Motor neuron (in vitro differentiated cells): ENCODE measurements around the gene SCRG1. TPM values are rescaled to one million over a fixed set of nuclear protein-coding genes. Genes with fewer than 3 reads are reported as not detected.

Source experiments
- ATAC-seq, 8 experiments: fragments of 200-7000 bp; cut with Tn5 transposase; replicated peaks in 6 of 8; 2 replicates each; pipeline ENCODE4 v1.8.0; 2021; ENCODE audit warnings: mild to moderate bottlenecking in 8 of 8, moderate library complexity in 8 of 8
- H3K27ac ChIP-seq, 2 donors: fragments of 250-450 bp; sonication (Bioruptor Pico); 2 replicates each; pipeline ENCODE4 v1.9.0; 2021; ENCODE audit warnings: antibody characterized with exemption in 2 of 2, mild to moderate bottlenecking in 2 of 2, moderate library complexity in 1 of 2
- H3K4me1 ChIP-seq, 2 donors: fragments of 250-450 bp; sonication (Bioruptor Pico); replicated peaks in 1 of 2; 2 replicates each; pipeline ENCODE4 v1.6.1; 2021; ENCODE audit warnings: antibody characterized with exemption in 2 of 2, mild to moderate bottlenecking in 2 of 2, moderate library complexity in 1 of 2
- H3K4me3 ChIP-seq, 5 donors: fragments of 250-450 bp; sonication (Bioruptor Pico); 2 replicates each; pipeline ENCODE4 v1.9.0; 2021; ENCODE audit warnings: antibody characterized with exemption in 5 of 5, mild to moderate bottlenecking in 5 of 5, moderate library complexity in 4 of 5
- WGBS, 10 experiments: fragments of 450-650 bp; shearing (Covaris generic); methylation state at CpG; one replicate each; pipeline ENCODE4 v1.0.0; 2022; 5-methylcytosine and 5-hydroxymethylcytosine counted together
- in situ Hi-C, 9 experiments: fragments of 400-800 bp; cut with MboI; loops; one replicate each; pipeline ENCODE4 v1.15.0; 2021; ENCODE audit warnings: low sequenced_read_pairs in 9 of 9, low pct_unique_long_range_greater_than_20kb in 2 of 9; ENCODE audit not compliant: unreplicated experiment in 9 of 9
- total RNA-seq, 8 experiments: library from RNA; unstranded; fragments of 300-600 nt; gene quantifications; 2 replicates each; pipeline versions ENCODE4 v1.2.3 to v1.2.4, GENCODE V29; 2022

The SCRG1 gene
- total RNA-seq, 8 experiments from 2014 or later, result 0.36 to 28.1 (median 3.0) TPM

DNA sequence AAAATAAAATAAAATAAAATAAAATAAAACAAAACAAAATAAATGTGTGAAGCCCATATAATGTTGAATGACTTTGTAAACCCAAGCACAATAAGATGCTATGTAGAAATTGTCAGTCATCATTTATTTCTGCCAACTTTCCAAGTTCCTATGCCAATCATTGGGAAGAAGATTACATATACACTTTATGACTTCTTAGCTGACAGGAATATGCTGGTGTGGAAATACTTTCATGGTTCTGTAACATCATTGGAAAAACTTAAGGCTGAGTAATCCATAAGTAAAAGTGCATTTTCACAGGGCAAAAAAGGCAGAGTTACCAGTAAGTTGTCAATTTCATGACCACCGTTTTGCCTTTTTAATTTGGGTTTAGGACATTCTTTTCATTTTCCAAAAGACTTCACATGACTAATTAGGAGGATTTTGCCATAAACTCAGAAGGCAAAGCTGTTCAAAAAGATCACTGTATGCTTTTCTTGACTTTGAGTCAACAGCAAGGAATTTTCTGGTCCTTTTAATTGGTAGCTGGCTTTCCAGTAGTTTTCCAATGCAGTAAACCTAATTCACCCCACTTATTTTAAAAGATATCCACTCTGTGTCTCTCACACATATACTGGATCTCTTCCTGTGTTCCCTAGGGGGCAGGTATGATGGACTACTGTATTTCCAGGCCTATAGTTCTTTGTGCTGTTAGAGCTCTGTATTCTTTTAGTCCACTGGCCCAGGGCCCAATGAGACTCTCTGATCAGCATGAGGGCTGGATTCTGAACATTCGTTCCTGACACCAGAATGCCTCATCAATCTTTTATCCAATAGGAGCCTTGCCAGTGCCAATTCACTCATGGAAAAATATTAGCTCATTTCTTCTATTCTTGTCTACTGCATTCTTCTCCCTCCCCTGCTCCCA lies 26.2 kb upstream of the SCRG1 start:
- in situ Hi-C loops, result loop anchor here in 7 of 9 experiments (10.0 to 25.0 kb wide), 3 partner anchors 70 to 413 kb away; no protein-coding TSS in a partner anchor
- ATAC-seq, result peak in 2 of 8 experiments; percentile 76 to 78
- 0 to 100% (median 50%) methylated on average over 1 of the region's 2 CpGs; no CpG with 5 or more reads in 3 of the 10 experiments for WGBS, 10 experiments

DNA sequence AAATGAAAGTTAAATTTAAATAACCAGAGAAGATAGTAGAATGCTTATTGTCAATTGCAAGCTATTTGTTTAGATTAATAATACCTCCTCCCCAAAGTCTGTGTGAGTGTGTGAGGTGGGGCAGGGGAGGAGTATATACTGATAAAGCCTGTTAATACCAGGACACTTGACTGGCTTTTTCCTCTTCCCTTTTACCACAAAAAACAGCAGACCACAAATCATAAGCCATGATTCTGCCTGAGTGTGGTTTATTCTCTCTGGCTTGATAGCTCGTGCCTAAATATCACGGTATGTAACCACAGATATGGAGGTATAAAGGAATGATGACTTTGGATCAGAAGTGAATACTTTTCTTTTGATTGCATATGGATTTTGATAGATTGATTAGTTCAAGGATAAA lies 21.9 kb upstream of the SCRG1 start:
- Histone ChIP-seq H3K4me1 (no peaks in the 10 kb centered on the region), H3K27ac (no peak overlapping the region), H3K4me3 (no peak overlapping the region)
- peak in 1 of 8 experiments; percentile 11 for ATAC-seq
- WGBS, 10 experiments, result 80 to 100% (median 96%) methylated on average over 1 to 2 of the region's 2 CpGs; no CpG with 5 or more reads in 4 of the 10 experiments
- in situ Hi-C loops, result loop anchor here in 7 of 9 experiments (10.0 to 25.0 kb wide), 3 partner anchors 74 to 408 kb away; no protein-coding TSS in a partner anchor

More for the DNA sequence above, 26.2 kb upstream of the SCRG1 start:
- Histone ChIP-seq H3K27ac (no peak overlapping the region), H3K4me1 (no peaks in the 10 kb centered on the region), H3K4me3 (no peak overlapping the region)

DNA sequence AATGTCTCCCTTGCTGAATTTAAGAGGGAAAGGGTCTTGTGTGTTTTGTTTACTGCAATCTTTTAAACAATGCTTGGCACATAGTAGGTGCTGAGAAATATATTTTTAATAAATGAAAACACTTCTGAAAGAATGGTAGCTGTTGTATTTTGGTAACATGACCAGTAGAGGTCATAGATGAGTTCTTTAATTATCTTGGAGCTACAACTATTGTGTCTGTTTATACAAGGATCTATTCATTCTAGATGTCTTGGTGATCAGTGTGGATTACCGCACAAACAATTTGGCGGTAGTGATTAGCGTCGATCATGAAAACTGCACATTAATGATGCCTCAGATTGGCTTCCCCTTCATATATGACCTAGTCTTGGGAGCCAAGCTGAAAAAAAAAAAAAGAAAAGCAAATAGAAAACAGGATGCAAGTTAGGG lies 21.4 kb upstream of the SCRG1 start:
- 0 to 90% (median 28%) methylated on average over 1 to 4 of the region's 4 CpGs; no CpG with 5 or more reads in 2 of the 10 experiments for WGBS, 10 experiments
- in situ Hi-C loops, result loop anchor here in 7 of 9 experiments (10.0 to 25.0 kb wide), 3 partner anchors 74 to 408 kb away; no protein-coding TSS in a partner anchor
- H3K4me3 ChIP-seq, result no peak overlapping the region
- no peaks in the 10 kb centered on the region for H3K4me1 ChIP-seq
- H3K27ac ChIP-seq, result no peak overlapping the region
- ATAC-seq, result peak in 4 of 8 experiments; percentile 41 to 65 (median 50)

DNA sequence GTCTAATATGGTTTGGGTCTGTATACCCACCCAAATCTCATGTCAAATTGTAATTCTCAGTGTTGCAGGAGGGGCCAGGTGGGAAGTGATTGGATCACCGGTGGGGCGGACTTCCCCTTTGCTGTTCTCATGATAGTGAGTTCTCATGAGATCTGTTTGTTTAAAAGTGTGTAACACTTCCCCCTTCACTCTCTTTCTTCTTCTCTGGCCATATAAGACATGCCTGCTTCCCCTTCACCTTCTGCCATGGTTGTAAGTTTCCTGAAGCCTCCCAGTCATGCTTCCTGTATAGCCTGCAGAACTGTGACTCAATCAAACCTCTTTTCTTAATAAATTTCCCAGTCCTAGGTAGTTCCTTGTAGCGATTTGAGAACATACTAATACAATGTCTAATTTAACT lies 19.7 kb upstream of the SCRG1 start:
- 36 to 100% (median 82%) methylated on average over 1 to 3 of the region's 3 CpGs for WGBS, 10 experiments
- in situ Hi-C loops, result loop anchor here in 8 of 9 experiments (10.0 to 25.0 kb wide), 4 partner anchors 94 to 406 kb away; no protein-coding TSS in a partner anchor
- H3K4me1 ChIP-seq, result no peaks in the 10 kb centered on the region
- no peak for ATAC-seq
- no peak overlapping the region for H3K4me3 ChIP-seq
- no peak overlapping the region for H3K27ac ChIP-seq

DNA sequence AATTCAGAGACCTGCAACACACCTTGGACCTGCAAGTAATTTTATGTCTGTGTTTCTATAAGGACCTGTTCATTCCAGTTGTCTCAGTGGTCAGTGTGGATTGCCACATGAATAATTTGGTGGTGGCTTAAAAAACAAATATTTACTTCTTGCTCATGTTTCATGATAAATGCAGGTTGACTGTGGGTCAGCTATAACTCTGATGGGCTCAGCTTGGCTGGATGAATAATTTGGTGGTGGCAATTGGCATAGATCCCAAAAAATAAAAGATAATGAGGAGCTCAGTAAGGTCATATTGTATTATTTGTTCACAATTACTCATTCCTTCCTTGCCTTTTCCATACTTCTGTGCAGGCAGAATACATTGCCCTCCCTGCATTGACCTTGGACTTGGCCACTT lies 18.9 kb upstream of the SCRG1 start:
- Histone ChIP-seq H3K4me3 (no peak overlapping the region), H3K27ac (no peak overlapping the region), H3K4me1 (no peaks in the 10 kb centered on the region)
- ATAC-seq, result no peak
- in situ Hi-C loops, result loop anchor here in 8 of 9 experiments (10.0 to 25.0 kb wide), 4 partner anchors 93 to 406 kb away; no protein-coding TSS in a partner anchor

DNA sequence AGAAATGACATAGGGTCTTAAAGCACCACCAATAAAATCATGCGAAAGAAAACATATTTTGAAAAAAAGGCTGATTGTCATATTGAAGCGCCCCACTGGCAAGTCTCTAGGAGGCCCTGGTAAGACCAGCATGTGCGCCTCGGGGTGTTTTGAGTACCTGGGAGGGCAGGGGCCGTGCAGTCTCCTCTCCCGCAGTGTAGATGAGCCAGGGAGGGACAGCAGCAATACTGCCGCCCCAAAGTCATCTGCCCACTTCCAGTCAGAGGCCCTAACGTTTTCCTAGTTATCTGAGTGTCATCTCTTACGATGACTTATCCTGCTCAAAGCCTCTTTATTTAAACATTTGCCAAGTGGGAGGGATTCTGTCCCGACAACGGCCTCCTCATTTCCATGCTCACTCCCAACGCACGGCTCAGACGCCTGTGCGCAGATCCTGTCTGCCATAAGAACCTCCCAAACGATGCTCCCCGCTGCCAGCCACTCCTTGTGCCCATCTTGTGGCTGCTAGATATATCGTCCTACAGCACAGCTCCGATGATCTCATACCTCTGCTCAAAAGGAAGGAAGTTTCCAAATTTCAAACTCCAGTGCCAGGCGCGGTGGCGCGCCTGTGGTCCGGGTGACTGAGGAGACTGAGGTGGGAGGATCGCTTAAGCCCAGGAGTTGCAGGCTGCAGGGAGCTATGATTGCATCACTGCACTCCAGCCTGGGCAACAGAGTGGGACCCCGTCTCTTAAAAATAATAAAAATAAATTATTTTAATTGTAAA lies 17.2 kb upstream of the SCRG1 start:
- WGBS, 10 experiments, result 40 to 98% (median 92%) methylated on average over 1 to 14 of the region's 26 CpGs
- Histone ChIP-seq H3K4me3 (no peak overlapping the region), H3K4me1 (no peaks in the 10 kb centered on the region), H3K27ac (no peak overlapping the region)
- in situ Hi-C loops, result loop anchor here in 8 of 9 experiments (10.0 to 25.0 kb wide), 4 partner anchors 91 to 404 kb away; no protein-coding TSS in a partner anchor
- no peak for ATAC-seq

DNA sequence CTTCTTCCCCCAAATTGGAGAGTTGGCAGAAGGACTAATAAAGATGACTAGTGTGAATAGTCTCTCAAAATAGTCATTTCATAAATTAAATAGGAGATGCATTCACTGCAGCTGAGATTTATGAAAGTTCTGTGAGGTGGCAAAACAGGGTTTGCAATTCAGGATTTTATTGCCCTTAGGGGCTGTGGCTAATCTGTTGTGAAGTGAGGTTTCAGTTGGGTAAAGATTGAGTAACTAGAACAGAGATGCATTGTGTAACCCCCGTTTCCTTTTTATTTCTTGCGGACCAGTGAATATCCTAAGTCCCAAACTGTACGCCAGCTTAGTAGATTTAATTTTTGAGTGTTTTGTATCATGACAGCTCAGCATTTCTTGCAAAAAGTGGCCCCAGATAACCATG lies 16.2 kb upstream of the SCRG1 start:
- Histone ChIP-seq H3K4me3 (no peak overlapping the region), H3K27ac (no peak overlapping the region), H3K4me1 (no peaks in the 10 kb centered on the region)
- in situ Hi-C loops, result loop anchor here in 8 of 9 experiments (10.0 to 25.0 kb wide), 4 partner anchors 90 to 403 kb away; no protein-coding TSS in a partner anchor
- 35 to 100% (median 100%) methylated on average over 1 to 3 of the region's 3 CpGs; no CpG with 5 or more reads in 1 of the 10 experiments for WGBS, 10 experiments
- peak in 2 of 8 experiments; percentile 28 to 67 for ATAC-seq

DNA sequence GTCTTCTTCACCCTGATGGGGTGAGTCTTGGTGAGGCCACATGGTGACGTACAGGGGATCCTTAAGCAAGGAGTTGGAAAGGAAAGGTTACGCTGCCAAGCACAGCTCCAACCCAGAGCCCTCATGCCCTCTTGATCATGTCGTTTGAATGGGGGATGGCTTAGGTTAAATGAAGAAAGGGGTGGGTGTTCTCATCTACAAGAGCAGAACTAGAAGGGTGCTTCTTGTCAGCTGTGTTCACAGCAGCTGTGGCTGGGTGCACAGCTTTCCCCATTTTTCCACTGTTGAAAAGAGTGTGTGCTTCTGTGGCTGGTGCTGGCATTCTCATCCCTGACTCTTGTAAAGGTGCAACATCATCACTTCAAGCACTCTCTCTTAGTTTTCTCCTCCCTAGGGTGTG lies 15.5 kb upstream of the SCRG1 start:
- H3K4me1 ChIP-seq, result no peaks in the 10 kb centered on the region
- no peak overlapping the region for H3K4me3 ChIP-seq
- in situ Hi-C loops, result loop anchor here in 8 of 9 experiments (10.0 to 25.0 kb wide), 4 partner anchors 90 to 402 kb away; no protein-coding TSS in a partner anchor
- 60 to 89% (median 82%) methylated on average over 1 to 3 of the region's 3 CpGs; no CpG with 5 or more reads in 6 of the 10 experiments for WGBS, 10 experiments
- no peak for ATAC-seq
- H3K27ac ChIP-seq, result no peak overlapping the region

DNA sequence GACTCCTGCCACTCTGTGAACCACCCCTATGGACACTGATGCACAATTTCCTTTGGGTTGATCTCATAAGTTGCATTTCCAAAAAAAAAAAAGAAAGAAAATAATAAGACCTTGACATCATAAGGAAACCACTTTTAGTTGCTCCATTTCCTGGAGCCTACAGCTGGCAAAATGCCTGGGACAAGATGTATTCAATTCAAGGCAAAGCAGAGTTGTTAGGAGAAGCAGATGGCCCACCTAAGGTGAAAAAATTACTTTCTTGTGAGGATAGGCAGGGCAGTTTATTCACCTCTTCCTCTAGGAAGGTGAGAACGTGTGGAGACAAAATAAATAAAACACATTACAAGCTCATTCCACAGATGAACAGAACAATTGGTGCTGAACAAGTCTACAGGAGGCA lies 14.1 kb upstream of the SCRG1 start:
- in situ Hi-C loops, result loop anchor here in 8 of 9 experiments (10.0 to 25.0 kb wide), 4 partner anchors 88 to 401 kb away; no protein-coding TSS in a partner anchor
- 40 to 100% (median 75%) methylated on average over 1 of the region's 1 CpG; no CpG with 5 or more reads in 3 of the 10 experiments for WGBS, 10 experiments
- Histone ChIP-seq H3K4me3 (no peak overlapping the region), H3K27ac (no peak overlapping the region), H3K4me1 (no peaks in the 10 kb centered on the region)
- ATAC-seq, result no peak

DNA sequence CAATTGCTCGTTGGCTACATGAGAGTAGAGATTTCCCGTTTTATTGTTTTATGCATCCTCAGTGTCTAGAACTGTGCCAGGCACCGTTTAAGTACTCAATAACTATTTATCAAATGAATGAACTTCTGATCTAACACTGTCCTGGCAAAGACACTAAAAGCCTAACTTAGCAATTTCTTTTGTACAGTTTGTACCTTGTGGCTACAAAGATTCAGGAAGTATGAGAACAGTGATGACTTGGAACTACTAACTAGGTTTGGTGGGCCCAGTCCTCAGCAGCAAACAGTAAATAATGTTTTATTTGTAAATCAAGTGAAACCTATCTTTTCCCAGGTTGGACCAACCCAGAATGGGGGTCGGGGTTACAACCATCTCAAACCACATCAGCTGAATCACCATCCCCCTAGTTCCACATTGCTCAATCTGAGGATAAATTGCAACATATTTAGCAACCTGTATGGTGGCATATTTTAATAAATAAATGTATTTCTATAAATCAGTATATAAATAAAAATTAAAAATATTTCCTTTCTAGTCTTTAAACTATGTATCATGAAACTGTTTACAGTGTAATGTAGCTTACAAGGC lies 12.3 kb upstream of the SCRG1 start:
- Histone ChIP-seq H3K27ac (no peak overlapping the region), H3K4me1 (no peaks in the 10 kb centered on the region), H3K4me3 (no peak overlapping the region)
- no peak for ATAC-seq
- in situ Hi-C loops, result loop anchor here in 8 of 9 experiments (10.0 to 25.0 kb wide), 4 partner anchors 86 to 399 kb away; no protein-coding TSS in a partner anchor
- 0 to 100% (median 50%) methylated on average over 1 to 4 of the region's 4 CpGs for WGBS, 10 experiments

DNA sequence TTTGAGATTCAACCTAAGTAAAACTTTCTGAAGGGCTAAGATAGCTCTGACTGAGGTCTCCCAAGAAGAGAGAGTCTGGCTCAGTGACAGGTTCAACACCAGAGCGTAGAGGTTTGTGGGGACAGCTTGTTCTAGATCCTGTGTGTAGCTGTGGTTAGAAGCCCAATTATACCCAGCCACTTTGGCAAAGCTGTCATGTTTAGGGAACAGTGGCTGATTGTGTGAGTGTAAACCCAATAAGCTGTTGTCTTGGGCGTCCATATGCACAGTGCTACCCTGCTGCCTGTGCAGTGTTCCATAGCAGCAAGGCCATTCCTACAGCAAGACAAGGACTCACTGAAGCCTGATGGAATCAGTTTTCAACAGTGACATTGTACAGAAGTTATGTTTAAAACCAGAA lies 11.2 kb upstream of the SCRG1 start:
- H3K27ac ChIP-seq, result no peak overlapping the region
- in situ Hi-C loops, result loop anchor here in 8 of 9 experiments (10.0 to 25.0 kb wide), 4 partner anchors 85 to 398 kb away; no protein-coding TSS in a partner anchor
- ATAC-seq, result no peak
- WGBS, 10 experiments, result 50 to 100% (median 80%) methylated on average over 1 to 2 of the region's 2 CpGs; no CpG with 5 or more reads in 6 of the 10 experiments
- no peak overlapping the region for H3K4me3 ChIP-seq
- no peaks in the 10 kb centered on the region for H3K4me1 ChIP-seq
